WTC11 (cell line): ENCODE data around the gene COX17. TPM values are rescaled to one million over a fixed set of nuclear protein-coding genes. Genes with fewer than 3 reads are reported as not detected.

ENCODE experiments used
- ATAC-seq: fragments of 200-7000 bp; cut with Tn5 transposase; 2 replicates; pipeline ENCODE4 v1.10.0; 2021; ENCODE audit warnings: mild to moderate bottlenecking, moderate library complexity
- CTCF ChIA-PET: fragments of 300-600 bp; sonication (Branson Sonifier 250); formaldehyde crosslinking; loops from one replicate; lab custom pipeline; 2021; ENCODE audit warnings: antibody characterized with exemption; lab: Charles Lee
- POLR2A ChIA-PET: fragments of 350-600 bp; sonication (Branson Sonifier 250); formaldehyde crosslinking; loops from one replicate; lab custom pipeline; 2021; ENCODE audit warnings: antibody characterized with exemption; lab: Charles Lee
- DNase-seq: peaks from one replicate; pipeline ENCODE4 v3.0.0; 2021; ENCODE audit warnings: low spot score
- H3K27ac Mint-ChIP-seq: 2 replicates; pipeline ENCODE4 v1.8.0; 2021; ENCODE audit warnings: mixed read lengths
- H3K27me3 Mint-ChIP-seq: 2 replicates; pipeline ENCODE4 v1.8.0; 2021; ENCODE audit warnings: low read depth, mild to moderate bottlenecking, moderate library complexity, mixed read lengths
- H3K36me3 Mint-ChIP-seq: 2 replicates; pipeline ENCODE4 v1.8.0; 2021; ENCODE audit warnings: mixed read lengths
- H3K4me1 Mint-ChIP-seq: 2 replicates; pipeline ENCODE4 v1.8.0; 2022; ENCODE audit warnings: mixed read lengths
- H3K4me3 Mint-ChIP-seq: 2 replicates; pipeline ENCODE4 v1.8.0; 2021; ENCODE audit warnings: mild to moderate bottlenecking, moderate library complexity, mixed read lengths
- H3K9me3 Mint-ChIP-seq: 2 replicates; pipeline ENCODE4 v1.8.0; 2021; ENCODE audit warnings: mixed read lengths
- ARID4B ChIP-seq: sonication (generic); formaldehyde crosslinking; IDR thresholded peaks from 2 replicates; pipeline ENCODE4 v1.8.0; 2023; ENCODE audit warnings: missing genetic modification reagents, mild to moderate bottlenecking, borderline replicate concordance
- E2F5 ChIP-seq: sonication (generic); formaldehyde crosslinking; IDR thresholded peaks from 2 replicates; pipeline ENCODE4 v1.8.1; 2022; ENCODE audit warnings: mild to moderate bottlenecking, moderate library complexity, missing genetic modification reagents
- EMX1 ChIP-seq: fragments of 250-450 bp; sonication (Bioruptor Pico); IDR thresholded peaks from 2 replicates; pipeline ENCODE4 v1.8.0; 2021; ENCODE audit warnings: mild to moderate bottlenecking
- ETV6 ChIP-seq: sonication (generic); formaldehyde crosslinking; IDR thresholded peaks from 2 replicates; pipeline ENCODE4 v1.8.1; 2022; ENCODE audit warnings: mild to moderate bottlenecking, missing genetic modification reagents
- GRHL2 ChIP-seq: fragments of 250-450 bp; sonication (Bioruptor Pico); IDR thresholded peaks from 2 replicates; pipeline ENCODE4 v1.8.0; 2022; ENCODE audit warnings: mild to moderate bottlenecking, moderate library complexity; ENCODE audit not compliant: insufficient replicate concordance, severe bottlenecking
- GTF2I ChIP-seq: fragments of 250-450 bp; sonication (Bioruptor Pico); conservative IDR thresholded peaks from 2 replicates; pipeline ENCODE4 v1.4.0; 2021; ENCODE audit warnings: mild to moderate bottlenecking
- IRF2 ChIP-seq: sonication (generic); formaldehyde crosslinking; IDR thresholded peaks from 2 replicates; pipeline ENCODE4 v1.8.0; 2022; ENCODE audit warnings: low read depth, missing genetic modification reagents, borderline replicate concordance
- JUN ChIP-seq: sonication (generic); formaldehyde crosslinking; IDR thresholded peaks from 2 replicates; pipeline ENCODE4 v1.8.0; 2023; ENCODE audit warnings: mild to moderate bottlenecking, missing genetic modification reagents
- NFATC4 ChIP-seq: fragments of 250-450 bp; sonication (Bioruptor Pico); IDR thresholded peaks from 2 replicates; pipeline ENCODE4 v1.9.0; 2021; ENCODE audit warnings: mild to moderate bottlenecking
- NR1H2 ChIP-seq: sonication (generic); formaldehyde crosslinking; IDR thresholded peaks from 2 replicates; pipeline ENCODE4 v1.9.0; 2021; ENCODE audit warnings: mild to moderate bottlenecking, moderate library complexity, missing genetic modification reagents
- SOX15 ChIP-seq: fragments of 250-450 bp; sonication (Bioruptor Pico); IDR thresholded peaks from 2 replicates; pipeline ENCODE4 v1.9.0; 2021; ENCODE audit warnings: mild to moderate bottlenecking
- TEAD4 ChIP-seq: sonication (generic); formaldehyde crosslinking; IDR thresholded peaks from 2 replicates; pipeline ENCODE4 v1.8.0; 2022; ENCODE audit warnings: mild to moderate bottlenecking, missing genetic modification reagents
- ZNF219 ChIP-seq: sonication (generic); formaldehyde crosslinking; IDR thresholded peaks from 2 replicates; pipeline ENCODE4 v1.8.0; 2023; ENCODE audit warnings: missing genetic modification reagents, mild to moderate bottlenecking, borderline replicate concordance
- ZNF232 ChIP-seq: sonication (generic); formaldehyde crosslinking; IDR thresholded peaks from 2 replicates; pipeline ENCODE4 v1.8.0; 2022; ENCODE audit warnings: mild to moderate bottlenecking, missing genetic modification reagents
- ZNF416 ChIP-seq: fragments of 250-450 bp; sonication (Bioruptor Pico); IDR thresholded peaks from 2 replicates; pipeline ENCODE4 v1.9.0; 2021; ENCODE audit warnings: mild to moderate bottlenecking, inconsistent platforms
- total RNA-seq: library from RNA; stranded (reverse); gene quantifications from 3 replicates; pipeline ENCODE4 v1.2.3, GENCODE V29; 2021
- TF ChIP-seq, protein P1 (sequence below): sonication (generic); formaldehyde crosslinking; IDR thresholded peaks from 2 replicates; pipeline ENCODE4 v1.8.1; 2023; ENCODE audit warnings: mild to moderate bottlenecking, missing genetic modification reagents, borderline replicate concordance
- TF ChIP-seq, protein P2 (sequence below): fragments of 250-450 bp; sonication (Bioruptor Pico); conservative IDR thresholded peaks from 2 replicates; pipeline ENCODE4 v1.9.0; 2021; ENCODE audit warnings: mild to moderate bottlenecking

The COX17 gene
- total RNA-seq, 1 experiment from 2014 or later: 56.0 TPM

DNA sequence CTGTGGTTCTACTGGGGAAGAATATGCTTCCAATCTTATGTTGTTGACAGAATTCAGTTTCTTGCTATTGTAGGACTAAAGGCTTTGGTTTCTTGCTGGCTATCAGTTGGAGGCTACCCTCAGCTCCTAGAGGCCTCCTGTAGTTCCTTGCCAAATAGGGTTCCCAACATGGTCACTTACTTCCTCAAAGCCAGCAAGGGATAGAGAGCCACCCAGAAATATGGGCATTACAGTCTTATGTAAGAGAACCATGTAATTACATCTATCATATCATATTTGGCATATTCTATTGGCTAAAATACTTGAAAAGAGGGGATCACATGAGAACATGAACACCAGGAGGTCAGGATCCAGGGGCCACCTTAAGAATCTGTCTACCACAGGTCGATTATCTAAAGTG lies 6.2 kb upstream of the COX17 start:
- ChIA-PET POLR2A (no interaction called here), CTCF (no interaction called here)
- Mint-ChIP-seq H3K4me3 (no peak overlapping the region), H3K36me3 (peaks cover 13% of the 10 kb centered on the region), H3K27ac (no peak overlapping the region), H3K9me3 (peaks cover 24% of the 10 kb centered on the region), H3K4me1 (peaks cover 8% of the 10 kb centered on the region; the same call in 1 of the 2 replicates), H3K27me3 (peaks cover 4% of the 10 kb centered on the region; the same call in 1 of the 2 replicates)
- ATAC-seq (no peak), DNase-seq (no peak)
- TF ChIP-seq ETV6 (CRISPR knock-in tag) (no peak), ARID4B (CRISPR knock-in tag) (no peak), ZNF232 (CRISPR knock-in tag) (no peak), GTF2I (CRISPR knock-in tag) (no peak), IRF2 (CRISPR knock-in tag) (no peak), ZNF416 (no peak), SOX15 (no peak), EMX1 (CRISPR knock-in tag) (no peak), NFATC4 (CRISPR knock-in tag) (no peak), NR1H2 (CRISPR knock-in tag) (no peak), TEAD4 (no peak), E2F5 (CRISPR knock-in tag) (no peak), GRHL2 (CRISPR knock-in tag) (no peak), ZNF219 (CRISPR knock-in tag) (no peak), JUN (CRISPR knock-in tag) (no peak)
- TF ChIP-seq, protein P1, sequence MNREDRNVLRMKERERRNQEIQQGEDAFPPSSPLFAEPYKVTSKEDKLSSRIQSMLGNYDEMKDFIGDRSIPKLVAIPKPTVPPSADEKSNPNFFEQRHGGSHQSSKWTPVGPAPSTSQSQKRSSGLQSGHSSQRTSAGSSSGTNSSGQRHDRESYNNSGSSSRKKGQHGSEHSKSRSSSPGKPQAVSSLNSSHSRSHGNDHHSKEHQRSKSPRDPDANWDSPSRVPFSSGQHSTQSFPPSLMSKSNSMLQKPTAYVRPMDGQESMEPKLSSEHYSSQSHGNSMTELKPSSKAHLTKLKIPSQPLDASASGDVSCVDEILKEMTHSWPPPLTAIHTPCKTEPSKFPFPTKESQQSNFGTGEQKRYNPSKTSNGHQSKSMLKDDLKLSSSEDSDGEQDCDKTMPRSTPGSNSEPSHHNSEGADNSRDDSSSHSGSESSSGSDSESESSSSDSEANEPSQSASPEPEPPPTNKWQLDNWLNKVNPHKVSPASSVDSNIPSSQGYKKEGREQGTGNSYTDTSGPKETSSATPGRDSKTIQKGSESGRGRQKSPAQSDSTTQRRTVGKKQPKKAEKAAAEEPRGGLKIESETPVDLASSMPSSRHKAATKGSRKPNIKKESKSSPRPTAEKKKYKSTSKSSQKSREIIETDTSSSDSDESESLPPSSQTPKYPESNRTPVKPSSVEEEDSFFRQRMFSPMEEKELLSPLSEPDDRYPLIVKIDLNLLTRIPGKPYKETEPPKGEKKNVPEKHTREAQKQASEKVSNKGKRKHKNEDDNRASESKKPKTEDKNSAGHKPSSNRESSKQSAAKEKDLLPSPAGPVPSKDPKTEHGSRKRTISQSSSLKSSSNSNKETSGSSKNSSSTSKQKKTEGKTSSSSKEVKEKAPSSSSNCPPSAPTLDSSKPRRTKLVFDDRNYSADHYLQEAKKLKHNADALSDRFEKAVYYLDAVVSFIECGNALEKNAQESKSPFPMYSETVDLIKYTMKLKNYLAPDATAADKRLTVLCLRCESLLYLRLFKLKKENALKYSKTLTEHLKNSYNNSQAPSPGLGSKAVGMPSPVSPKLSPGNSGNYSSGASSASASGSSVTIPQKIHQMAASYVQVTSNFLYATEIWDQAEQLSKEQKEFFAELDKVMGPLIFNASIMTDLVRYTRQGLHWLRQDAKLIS (CRISPR knock-in tag): no peak
- TF ChIP-seq, protein P2, sequence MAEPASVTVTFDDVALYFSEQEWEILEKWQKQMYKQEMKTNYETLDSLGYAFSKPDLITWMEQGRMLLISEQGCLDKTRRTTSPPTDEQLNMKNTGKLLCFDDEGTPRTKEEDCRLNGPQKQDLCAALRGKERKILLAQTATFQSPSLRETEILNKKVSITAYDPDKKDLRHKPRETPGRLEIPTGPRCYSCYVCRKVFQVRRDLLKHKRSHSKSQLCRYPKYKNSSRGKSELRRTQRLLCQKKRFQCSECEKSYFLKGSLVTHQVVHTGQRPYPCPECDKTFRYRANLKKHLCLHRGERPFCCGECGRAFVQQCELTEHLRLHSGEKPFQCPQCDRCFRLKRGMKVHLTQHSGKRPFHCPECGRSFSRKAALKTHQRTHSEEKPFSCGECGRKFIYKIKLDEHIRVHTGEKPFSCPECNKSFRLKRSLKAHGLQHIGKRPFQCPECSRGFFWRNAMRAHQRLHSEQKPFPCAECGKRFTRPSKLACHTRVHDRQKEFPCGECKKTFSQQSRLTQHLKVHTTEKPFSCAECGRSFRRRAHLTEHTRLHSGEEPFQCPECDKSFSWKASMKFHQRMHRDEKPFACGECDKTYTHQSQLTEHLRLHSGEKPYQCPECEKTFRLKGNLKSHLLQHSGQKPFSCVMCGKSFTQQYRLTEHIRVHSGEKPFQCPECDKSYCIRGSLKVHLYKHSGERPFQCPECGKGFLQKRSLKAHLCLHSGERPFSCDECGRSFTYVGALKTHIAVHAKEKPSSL (CRISPR knock-in tag): no peak
